HG02973 (cell line): Measurements from ENCODE around the gene ZNF446.

ENCODE experiments used
- ATAC-seq: cut with Tn5 transposase; IDR thresholded peaks from one replicate; pipeline ENCODE4 v1.9.1; 2021; ENCODE audit warnings: moderate library complexity; ENCODE audit not compliant: unreplicated experiment

ZNF446 gene

DNA sequence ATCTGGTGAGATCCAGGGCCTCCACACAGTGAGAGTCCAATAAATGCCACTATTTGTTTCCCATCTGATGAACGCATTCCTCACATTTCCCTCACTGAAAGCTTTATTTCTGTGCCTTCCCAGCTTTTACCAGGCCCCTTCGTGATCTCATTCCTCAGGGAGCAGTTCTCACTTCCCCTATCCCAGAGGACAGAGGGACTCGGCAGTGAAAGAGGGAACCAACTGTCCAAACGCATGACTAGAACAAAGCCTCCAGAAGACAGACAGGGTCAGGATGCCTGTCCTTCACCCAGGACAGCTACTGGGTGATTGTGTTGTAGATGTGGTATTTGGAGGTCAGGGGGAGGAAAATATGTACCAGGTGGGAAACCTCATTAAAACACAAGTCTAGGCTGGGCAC is 45.5 kb downstream of the ZNF446 start:
- no peak for ATAC-seq

DNA sequence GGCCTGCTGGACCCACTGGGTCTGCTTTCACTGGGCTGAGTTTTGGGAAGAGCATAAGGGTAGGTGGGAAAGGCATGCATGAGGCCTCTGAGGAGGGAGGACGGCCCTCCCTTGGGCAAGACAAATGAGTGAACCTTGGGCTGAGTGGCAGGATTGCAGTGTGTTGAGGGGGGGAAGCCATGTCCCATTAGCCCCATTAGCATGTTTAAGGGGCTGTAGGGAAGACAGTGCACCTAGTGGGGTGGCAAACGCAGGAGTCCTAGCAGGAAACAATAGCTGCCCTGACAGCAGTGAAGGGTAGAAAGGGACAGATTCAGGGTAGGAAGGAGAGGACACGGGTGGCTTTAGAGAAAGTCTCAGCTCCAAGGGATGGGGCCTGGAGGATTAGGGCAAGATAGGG is 46.6 kb downstream of the ZNF446 start:
- no peak for ATAC-seq

DNA sequence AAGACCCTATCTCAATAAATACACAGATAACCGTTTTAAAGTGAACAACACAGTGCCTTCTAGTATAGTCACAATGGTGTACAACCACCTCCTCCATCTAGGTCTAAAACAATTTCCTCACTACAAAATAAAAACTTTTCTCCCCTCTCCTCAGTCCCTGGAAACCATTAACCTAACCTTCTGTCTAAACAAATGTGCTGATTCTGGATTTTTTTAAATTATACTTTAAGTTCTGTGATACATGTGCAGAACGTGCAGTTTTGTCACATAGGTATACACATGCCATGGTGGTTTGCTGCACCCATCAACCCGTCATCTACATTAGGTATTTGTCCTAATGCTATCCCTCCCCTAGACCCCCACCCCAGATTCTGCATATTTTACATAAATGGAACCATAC is 53.3 kb downstream of the ZNF446 start:
- ATAC-seq, result no peak
